GM12864 (cell line): ENCODE measurements around the gene BACE2.

Experiments
- DNase-seq: peaks from one replicate; pipeline ENCODE4 v3.0.0-alpha.2; 2011; ENCODE audit warnings: low read depth
- H3K4me3 ChIP-seq: 2 replicates; pipeline ENCODE4 v1.5.1; 2011; ENCODE audit warnings: mild to moderate bottlenecking, low read depth, low read length, control low read depth
- TF ChIP-seq, protein P1 (sequence below): IDR thresholded peaks from 2 replicates; pipeline ENCODE4 v1.5.1; 2011; ENCODE audit warnings: low read depth, mild to moderate bottlenecking, moderate library complexity, low read length, control low read depth, inconsistent platforms; ENCODE audit errors: missing control alignments

The BACE2 gene

DNA sequence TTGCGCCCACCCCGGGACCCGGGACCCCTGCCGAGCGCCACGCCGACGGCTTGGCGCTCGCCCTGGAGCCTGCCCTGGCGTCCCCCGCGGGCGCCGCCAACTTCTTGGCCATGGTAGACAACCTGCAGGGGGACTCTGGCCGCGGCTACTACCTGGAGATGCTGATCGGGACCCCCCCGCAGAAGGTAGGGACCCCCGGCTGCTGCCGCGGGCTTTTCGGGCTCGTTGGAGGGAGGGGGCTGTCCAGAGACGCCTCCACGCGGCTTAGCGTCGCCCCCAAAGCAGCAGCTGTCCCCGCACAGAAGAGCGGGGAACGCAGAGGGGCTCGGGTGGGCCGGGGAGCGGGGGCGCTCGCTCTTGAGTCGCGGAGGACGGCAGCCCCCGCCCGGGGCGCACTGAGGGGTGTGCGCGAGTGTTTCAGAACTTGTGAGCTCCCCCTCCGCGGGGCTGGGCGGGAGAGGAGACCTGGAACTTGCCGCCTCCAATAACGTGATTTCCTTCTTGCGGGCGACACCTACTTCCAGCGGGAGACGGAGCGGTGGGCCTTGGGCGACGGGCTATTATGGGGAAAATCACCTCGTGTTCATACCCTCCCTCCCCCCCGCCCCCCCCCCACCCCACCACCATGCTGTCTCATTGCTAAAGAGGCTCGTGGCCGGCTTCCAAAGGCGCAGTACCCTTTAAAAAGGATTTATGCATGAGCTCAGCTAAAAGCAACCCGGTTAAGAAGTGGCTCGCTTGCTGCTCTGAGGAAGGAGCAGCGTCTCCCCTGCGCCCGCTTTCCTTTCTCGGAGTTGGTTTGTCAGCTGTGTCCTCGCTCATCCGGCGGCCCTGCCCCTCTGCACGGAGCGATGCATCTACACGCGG lies 664 bp downstream of the BACE2 start:
- DNase-seq: no peak
- TF ChIP-seq, protein P1, sequence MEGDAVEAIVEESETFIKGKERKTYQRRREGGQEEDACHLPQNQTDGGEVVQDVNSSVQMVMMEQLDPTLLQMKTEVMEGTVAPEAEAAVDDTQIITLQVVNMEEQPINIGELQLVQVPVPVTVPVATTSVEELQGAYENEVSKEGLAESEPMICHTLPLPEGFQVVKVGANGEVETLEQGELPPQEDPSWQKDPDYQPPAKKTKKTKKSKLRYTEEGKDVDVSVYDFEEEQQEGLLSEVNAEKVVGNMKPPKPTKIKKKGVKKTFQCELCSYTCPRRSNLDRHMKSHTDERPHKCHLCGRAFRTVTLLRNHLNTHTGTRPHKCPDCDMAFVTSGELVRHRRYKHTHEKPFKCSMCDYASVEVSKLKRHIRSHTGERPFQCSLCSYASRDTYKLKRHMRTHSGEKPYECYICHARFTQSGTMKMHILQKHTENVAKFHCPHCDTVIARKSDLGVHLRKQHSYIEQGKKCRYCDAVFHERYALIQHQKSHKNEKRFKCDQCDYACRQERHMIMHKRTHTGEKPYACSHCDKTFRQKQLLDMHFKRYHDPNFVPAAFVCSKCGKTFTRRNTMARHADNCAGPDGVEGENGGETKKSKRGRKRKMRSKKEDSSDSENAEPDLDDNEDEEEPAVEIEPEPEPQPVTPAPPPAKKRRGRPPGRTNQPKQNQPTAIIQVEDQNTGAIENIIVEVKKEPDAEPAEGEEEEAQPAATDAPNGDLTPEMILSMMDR: no peak
- H3K4me3 ChIP-seq: no peak overlapping the region; the same call in 1 of the 2 replicates

DNA sequence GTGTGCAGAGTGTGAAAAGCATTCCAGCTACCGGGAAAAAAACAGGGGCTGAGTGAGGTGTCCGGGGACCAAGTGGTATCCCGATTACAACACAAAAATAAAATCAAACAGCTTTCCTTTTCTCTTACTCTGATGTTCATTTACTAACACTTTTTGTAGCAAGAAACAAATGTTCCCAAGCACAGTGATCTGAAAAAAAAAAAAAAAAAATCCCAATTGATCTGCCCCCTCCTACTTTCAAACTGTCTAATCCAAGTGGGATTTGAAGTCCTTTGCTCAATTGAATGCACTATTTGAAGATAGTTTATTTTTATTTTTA lies 1.3 kb downstream of the BACE2 start:
- DNase-seq: no peak
- no peak overlapping the region for H3K4me3 ChIP-seq
- TF ChIP-seq, protein P1: no peak

DNA sequence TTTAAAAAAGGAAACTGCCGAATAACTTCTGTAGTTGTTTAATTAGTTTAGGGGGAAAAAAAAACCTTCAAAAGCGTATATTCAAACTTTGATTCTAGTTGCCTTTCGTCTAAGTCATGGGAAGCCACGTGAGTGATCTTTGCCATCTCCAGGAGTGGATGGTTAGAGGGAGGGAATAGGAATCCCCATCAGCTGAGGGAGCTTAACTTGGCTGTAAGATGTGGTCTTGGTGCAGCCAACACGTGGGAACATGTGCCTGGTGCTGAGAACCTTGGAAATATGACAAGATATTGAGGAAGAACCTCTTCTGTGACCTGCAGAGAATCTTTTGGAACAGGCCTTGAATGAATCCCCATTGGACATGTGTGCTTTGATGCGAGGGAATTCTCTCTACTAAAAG lies 1.7 kb downstream of the BACE2 start:
- TF ChIP-seq, protein P1: no peak
- H3K4me3 ChIP-seq: no peak overlapping the region
- no peak for DNase-seq

DNA sequence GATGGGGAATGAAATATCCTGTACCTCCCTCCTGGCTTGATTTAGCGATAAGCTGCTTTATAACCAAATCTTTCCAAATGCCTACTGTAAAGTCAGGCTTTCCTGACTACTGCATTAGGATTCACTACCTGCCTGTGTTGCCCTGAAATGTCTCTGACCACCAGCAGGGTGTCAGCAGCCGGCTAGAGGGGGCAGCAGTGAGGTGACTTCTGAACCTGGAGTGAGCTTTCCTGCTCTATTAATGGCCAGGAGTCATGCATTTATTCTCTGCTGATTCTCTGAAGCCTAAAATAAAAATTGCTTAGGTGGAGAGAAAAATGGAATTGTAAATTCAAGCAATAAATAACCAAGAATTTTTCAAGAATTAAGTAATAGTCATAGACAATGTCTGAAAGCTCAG lies 2.5 kb downstream of the BACE2 start:
- no peak for DNase-seq
- TF ChIP-seq, protein P1: peak; percentile 56
- no peak overlapping the region for H3K4me3 ChIP-seq

DNA sequence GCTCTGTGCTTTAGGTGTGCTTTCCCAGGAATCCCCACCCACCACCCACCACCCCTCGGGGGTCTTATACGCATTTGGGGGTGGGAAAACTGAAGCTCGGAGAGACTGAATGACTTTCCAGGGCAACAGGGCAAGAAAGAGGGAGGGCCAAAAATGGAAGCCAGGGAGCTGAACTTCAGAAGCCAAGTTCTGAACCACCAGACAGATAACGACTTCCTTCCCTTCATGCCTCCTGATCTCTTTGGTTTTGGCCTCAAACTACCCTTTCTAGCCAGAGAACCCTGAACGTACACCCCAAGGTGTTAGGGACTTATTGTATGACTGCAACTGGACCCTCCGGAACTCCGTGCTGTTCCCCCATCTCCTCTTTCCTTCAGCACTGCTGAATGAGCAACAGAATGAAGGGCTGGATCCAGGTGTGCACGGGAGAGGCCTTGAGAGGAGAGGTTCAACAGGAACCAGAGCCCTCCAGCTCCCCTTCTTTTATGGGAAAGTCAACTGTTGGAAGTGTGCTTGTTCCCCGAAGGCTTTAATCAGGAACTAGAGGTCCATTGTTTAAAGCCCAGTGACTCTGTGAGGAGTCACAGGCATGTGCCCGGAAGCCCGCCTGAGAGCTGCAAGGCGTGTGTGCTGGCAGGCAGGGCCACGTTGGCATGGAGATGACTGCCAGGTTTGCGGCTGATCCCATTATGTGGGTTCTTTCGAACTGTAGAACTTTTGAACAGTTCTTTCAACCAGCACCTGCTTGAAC lies 3.1 kb downstream of the BACE2 start:
- no peak for DNase-seq
- no peak overlapping the region for H3K4me3 ChIP-seq
- TF ChIP-seq, protein P1: peak; percentile 4

DNA sequence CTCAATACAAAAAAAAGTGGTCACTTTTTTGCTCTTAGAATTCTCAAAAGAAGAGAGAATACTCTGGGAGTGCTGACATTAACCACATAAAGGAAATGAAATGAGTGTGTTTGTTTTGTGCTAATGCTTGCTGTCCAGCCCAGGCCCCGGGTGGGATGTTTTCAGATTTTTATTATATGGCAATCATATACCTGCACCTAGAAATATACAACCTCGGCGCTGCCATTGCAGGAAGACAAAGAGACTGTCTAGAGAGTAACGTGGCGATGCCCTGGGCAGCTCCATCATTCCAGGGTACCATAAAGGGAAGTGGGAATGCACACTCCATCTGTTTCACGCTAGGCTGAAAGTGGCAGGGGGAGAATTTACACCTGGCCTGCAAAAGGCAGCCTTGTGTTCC lies 7.1 kb downstream of the BACE2 start:
- TF ChIP-seq, protein P1: no peak
- DNase-seq: no peak

More for the DNA sequence above, 7.1 kb downstream of the BACE2 start:
- no peak overlapping the region for H3K4me3 ChIP-seq
